NCI-H146 (cell line): Measurements from ENCODE around the gene EML6.
A peak's percentile ranks its signal among the peaks of the same experiment; 100 is the strongest.

Source experiments
- DNase-seq: peaks from one replicate; lab custom pipeline; 2025; lab: John Stamatoyannopoulos, UW

EML6 gene

DNA sequence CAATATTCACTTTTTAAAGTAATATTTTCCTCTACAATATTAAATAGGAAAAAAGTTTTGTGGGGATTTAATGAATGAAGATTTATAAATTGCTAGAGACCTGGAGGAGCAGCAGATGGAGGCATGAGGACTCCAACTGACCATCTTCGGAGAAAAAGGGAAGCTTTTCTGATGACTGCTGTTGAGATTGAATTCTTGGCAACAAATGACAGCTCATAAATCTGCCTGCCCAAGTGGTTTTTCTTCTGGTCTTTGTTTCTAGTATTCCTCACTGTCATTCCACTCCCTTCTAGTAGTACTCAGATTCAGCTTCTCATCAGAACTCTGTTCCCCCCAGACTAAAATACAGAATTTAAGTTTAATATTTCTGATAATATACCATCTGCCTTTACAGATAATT, 157.0 kb downstream of the EML6 start:
- DNase-seq: no peak

DNA sequence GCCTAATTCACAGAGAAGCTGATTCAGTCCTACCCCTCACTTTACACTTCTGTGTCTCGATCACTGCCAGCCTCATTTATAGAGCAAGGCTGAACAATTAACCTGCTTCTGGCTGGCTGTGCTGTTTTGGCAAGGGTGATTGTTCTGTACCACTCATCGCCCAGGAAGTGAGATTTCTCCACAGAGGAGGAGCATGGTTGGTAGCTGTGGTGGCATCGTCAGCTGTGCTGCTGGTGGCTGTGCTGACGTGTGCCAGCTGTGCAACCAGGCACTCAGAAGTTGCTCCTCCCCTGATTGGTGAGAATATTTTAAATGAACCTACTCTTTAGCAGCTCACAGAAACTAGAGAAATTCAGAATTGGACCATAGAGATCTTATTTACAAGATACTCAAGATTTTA, 158.3 kb downstream of the EML6 start:
- no peak for DNase-seq

DNA sequence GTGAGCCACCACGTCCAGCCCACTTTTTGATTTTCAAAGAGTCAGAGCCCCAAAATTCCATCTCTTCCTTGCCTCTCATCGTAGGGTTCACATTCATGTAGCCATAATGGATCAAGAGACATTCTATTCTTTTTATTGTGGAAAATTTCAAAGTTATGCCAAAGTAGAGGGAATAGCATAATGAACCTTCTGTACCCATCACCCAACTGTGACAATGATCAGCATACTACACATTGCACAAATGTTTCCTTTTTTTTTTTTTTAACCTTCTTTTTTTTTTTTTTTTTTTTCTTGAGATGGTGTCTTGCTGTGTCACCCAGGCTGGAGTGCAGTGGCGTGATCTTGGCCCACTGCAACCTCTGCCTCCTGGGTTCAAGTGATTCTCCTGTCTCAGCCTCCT, 162.4 kb downstream of the EML6 start:
- DNase-seq: no peak

GRCh38 chr2:54887850-54888545, 164.5 kb downstream of the EML6 start:
- no peak for DNase-seq

DNA sequence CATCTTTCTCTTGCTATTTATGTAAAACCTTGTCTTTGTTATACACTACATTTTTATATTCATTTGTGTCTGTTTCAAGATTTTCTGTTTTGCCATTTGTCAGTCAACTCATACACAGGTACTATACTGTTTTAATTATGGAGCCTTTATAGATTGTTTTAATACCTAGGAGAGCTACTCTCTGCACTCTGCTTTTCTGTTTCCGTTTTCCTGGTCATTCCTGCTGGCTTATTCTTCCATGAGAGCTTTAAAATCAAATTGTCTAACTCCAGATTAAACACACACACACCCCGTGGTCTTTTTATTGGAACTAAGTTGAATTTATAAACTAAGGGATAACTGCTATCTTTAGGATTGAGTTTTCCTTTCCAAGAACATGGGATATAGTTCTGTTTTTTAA, 165.6 kb downstream of the EML6 start:
- DNase-seq: no peak

DNA sequence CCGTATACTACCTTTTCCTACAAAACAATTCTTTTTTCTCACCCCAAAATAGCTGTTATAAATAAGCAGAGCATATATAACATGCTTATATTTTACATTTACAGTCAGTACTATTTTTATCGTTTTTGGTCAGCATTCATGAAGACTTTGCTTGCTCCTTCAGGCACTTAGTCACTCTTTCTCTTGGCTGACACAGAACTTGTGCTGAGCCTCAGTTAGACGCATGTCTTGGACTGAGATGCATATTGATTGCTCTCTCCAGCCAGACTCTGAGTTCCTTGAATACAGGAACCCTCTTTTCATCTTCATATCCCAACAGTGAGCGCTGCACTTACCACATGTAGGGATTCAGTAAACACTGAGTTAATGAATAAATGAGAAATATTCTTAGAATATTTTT, 168.4 kb downstream of the EML6 start:
- DNase-seq: no peak

DNA sequence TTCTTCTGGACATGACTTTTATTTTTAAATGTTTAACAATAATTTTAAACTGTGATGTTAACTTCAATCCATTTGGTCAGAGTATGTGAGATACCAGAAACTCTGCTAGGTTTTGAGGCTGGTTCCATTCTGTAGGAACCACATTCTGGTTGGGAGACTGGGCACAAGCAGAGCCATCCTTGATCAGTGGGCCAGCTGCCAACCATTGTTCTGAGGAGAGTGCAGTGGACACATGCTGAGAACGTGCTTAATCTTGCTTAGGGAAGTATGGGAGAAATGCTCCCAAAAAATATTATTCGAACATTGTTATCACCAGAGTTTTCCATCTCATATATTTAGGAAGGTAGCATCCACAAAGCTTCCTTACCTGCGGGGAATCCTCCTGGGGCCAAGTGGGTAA, 171.0 kb downstream of the EML6 start:
- DNase-seq: no peak

- no peak for DNase-seq
Observed at GRCh38 chr2:54895730-54896129, 172.3 kb downstream of the EML6 start.

DNA sequence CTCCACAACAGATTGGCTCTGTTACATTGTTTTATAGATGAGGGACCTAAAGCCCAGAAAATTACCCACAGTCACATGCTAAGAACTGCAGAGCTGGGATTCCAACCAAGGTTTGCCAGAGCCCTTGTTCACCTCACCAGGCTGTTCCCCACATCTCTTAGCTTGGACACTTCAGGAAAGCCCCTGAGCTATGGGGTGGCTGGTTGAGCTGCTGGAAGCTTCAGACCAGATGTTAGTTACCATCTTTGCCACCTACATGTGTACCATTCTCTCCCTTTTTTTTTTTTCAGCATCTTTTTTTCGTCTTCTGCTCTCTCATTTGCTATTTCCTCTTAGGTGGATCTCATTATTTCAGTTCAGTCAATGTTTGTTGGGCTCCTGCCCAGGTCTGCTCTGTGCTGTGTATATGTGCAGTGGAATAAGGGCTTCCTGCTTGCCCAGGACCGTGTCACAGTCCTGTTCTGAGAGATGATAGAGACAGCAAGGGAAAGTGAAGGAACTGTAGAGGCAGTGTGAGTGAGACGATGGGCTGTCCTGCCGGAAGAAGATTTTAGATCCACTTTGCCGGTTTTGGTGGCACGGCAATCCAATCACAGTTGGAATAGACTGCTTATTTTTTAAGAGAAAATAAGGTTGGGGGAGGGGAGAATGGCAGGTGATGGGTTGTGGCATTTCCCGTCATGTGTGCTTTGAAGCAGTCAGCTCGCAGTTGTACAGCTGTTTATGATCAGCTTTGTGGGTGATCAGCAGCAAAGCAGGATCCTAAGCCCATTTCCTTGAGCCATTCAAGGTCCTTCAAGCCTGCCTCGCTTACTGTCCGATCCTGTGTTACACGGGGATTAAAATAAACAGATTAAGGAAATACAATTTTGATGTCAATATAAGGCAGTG, 174.2 kb downstream of the EML6 start:
- no peak for DNase-seq

DNA sequence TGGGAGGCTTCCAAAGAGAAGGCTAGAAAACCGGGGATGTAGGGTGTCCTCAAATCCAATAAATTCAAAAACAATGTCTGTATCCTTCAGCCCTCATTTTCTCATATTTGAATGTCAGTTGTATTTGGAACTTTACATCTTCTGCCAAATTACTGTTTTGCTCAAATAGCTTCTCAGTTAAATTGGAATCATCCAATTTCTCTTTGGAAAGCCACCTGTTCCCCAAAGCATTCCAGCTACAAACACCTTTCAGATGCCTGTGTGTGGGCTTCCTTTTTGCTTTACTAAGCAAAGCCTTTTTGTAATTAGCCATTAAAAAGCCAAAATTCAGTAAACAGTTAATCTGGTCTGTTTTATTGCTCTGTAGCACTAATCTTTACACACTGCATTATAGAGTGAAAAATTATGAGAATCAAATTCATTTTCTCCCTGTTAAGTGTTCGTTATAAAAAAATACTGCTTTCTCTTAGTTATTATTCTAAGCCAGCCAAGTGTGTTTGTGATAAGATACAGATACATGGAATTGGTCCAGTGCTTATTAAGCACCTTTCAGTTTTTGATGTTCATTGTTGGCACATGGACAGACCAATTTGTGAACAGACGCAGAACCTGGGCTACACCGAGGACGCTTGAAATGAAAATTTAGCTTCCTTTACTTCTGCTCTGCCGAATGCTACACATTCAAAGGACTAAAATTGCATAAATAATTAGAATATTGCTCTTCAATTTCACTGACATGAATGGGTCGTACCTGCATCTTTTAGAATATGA, 175.2 kb downstream of the EML6 start:
- no peak for DNase-seq

- DNase-seq: peak; percentile 8
Observed at GRCh38 chr2:54899576-54900200, 176.2 kb downstream of the EML6 start.

- no peak for DNase-seq
Observed at GRCh38 chr2:54901224-54901986, 177.9 kb downstream of the EML6 start.

- DNase-seq: no peak
Observed at GRCh38 chr2:54902763-54903162, 179.3 kb downstream of the EML6 start.

- no peak for DNase-seq
Observed at GRCh38 chr2:54903736-54904554, 180.5 kb downstream of the EML6 start.

- DNase-seq: no peak
Observed at GRCh38 chr2:54904836-54905235, 181.4 kb downstream of the EML6 start.

- DNase-seq: no peak
Observed at GRCh38 chr2:54906716-54907115, 183.3 kb downstream of the EML6 start.

- no peak for DNase-seq
Observed at GRCh38 chr2:54907663-54908062, 184.2 kb downstream of the EML6 start.

GRCh38 chr2:54908591-54908990, 185.1 kb downstream of the EML6 start:
- no peak for DNase-seq

DNA sequence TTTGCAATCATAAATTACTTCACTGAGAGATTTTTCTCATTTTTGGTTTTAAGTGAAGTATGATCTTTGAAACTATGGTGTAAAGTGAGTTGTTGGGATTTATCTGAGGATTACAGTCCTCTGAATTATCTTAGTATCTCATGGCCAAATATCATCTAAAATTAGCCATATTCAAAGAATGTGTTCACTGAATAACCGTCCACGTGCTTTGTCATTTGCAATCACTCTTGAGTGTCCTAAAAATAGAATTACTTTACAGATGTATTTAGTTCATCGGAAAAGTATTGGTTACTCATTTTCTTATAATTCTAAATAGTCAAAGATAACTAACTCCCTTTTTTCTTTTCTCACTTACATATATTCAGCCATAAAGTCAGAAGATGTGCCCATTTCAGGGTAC, 185.5 kb downstream of the EML6 start:
- DNase-seq: no peak

DNA sequence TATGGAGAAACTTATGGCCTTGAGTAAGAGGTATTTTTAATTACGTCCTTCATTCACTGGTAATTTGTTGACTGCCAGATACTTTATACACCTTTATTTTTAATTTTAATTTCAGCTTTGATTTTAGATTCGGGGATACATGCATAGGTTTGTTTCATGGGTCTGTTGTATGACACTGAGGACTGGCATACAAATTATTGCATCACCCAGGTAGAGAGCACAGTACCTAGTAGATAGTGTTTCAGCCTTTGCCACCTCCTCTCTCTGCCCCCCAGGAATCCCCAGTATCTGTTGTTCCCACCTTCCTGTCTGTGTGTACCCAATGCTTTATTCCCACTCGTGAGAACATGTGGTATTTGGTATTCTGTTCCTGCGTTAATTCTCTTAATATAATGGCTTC, 188.8 kb downstream of the EML6 start:
- DNase-seq: no peak

- no peak for DNase-seq
Observed at GRCh38 chr2:54912893-54913292, 189.4 kb downstream of the EML6 start.
